Breast epithelium (tissue), 3 donors: Measurements from ENCODE around the gene PRDM1.

Source experiments
- CTCF ChIP-seq, 3 donors: fragments of 450-650 bp; IDR thresholded peaks; one replicate each; pipeline ENCODE4 v1.5.1; 2016 to 2017; ENCODE audit warnings: antibody characterized with exemption in 3 of 3, mild to moderate bottlenecking in 3 of 3, moderate library complexity in 3 of 3
- POLR2A ChIP-seq: fragments of 450-650 bp; IDR thresholded peaks from one replicate; pipeline ENCODE4 v1.6.1; 2016; ENCODE audit warnings: antibody characterized with exemption, mild to moderate bottlenecking, moderate library complexity

- TF ChIP-seq CTCF (IDR thresholded peaks at IDR 0.05) (no peak), POLR2A (no peak)
These were observed 21.4 kb upstream of the PRDM1 start for GRCh38 chr6:106064756-106065155.
